Ovary (tissue), 9 donors: ENCODE data around the gene UTS2R. TPM values are rescaled to one million over a fixed set of nuclear protein-coding genes. Genes with fewer than 3 reads are reported as not detected.
"Not testable (repeated sequence)": the region's sequence is repeated elsewhere in the genome, so short reads cannot be mapped to it uniquely, and the experiment has no call there.

Source experiments
- DNase-seq, 5 donors: peaks; one replicate each; pipeline ENCODE4 v3.0.0-alpha.2; 2019 to 2020
- H3K27ac ChIP-seq, 2 donors: fragments of 200-600 bp; one replicate each; pipeline versions ENCODE4 v1.5.1 to v1.8.0; 2019 to 2022
- H3K27me3 ChIP-seq: fragments of 200-600 bp; one replicate; pipeline ENCODE4 v1.8.0; 2022
- H3K36me3 ChIP-seq: fragments of 200-600 bp; sonication (generic); one replicate; pipeline ENCODE4 v1.5.1; 2019
- H3K4me1 ChIP-seq: one replicate; pipeline ENCODE4 v1.8.1; 2013; ENCODE audit warnings: mild to moderate bottlenecking, moderate library complexity; ENCODE audit not compliant: insufficient read depth
- H3K4me3 ChIP-seq: fragments of 200-600 bp; sonication (generic); one replicate; pipeline ENCODE4 v1.5.1; 2017
- H3K9me3 ChIP-seq, 2 donors: fragments of 200-600 bp in 1 of 2; sonication (generic) in 1 of 2; one replicate each; pipeline versions ENCODE4 v1.5.1 to v1.8.1; 2013 to 2019; ENCODE audit warnings: mild to moderate bottlenecking in 1 of 2, moderate library complexity in 1 of 2
- EP300 ChIP-seq: sonication (generic); formaldehyde crosslinking; IDR thresholded peaks from one replicate; pipeline ENCODE4 v1.6.1; 2017; ENCODE audit warnings: antibody characterized with exemption
- POLR2A ChIP-seq: fragments of 450-650 bp; IDR thresholded peaks from one replicate; pipeline ENCODE4 v1.6.1; 2017; ENCODE audit warnings: antibody characterized with exemption, mild to moderate bottlenecking, moderate library complexity
- WGBS, 3 donors: extraction: QIAGEN DNeasy Blood & Tissue Kit in 1 of 3; methylation state at CpG; one replicate each; pipeline versions ENCODE4 v1.1.5 to v1.1.7; 2013 to 2017; 5-methylcytosine and 5-hydroxymethylcytosine counted together
- intact Hi-C, 4 donors: fragments of 100-400 bp; cut with DNase I; formaldehyde crosslinking; loops; one replicate each; pipeline versions ENCODE4 v1.11.0 to v1.15.1; 2022 to 2023
- polyA plus RNA-seq, 2 donors: library from polyadenylated mRNA; stranded (reverse); fragments of 200-250 nt in 1 of 2; fragments of 350-450 nt in 1 of 2; fragmentation: Illumina TruSeq in 1 of 2; extraction: RNeasy Lipid Tissue Mini Kit (QIAGEN cat#74804) in 1 of 2; gene quantifications; one replicate each; pipeline ENCODE4 v1.2.3, GENCODE V29; 2013 to 2014
- total RNA-seq, 7 donors: library from RNA; depleted of rRNA in 2 of 7; stranded (reverse); fragments of >200 nt in 2 of 7; fragmentation: NEBNext Ultra II Directional in 3 of 7; extraction: Animal tissue kit (Norgen Biotek cat#: 25700) in 3 of 7; gene quantifications; one replicate each; pipeline versions ENCODE4 v1.1.0 to v1.2.4, GENCODE V29; 2016 to 2023
- TF ChIP-seq, protein P1 (sequence below), 3 donors: fragments of 450-650 bp in 2 of 3; fragments of 200-600 bp in 1 of 3; IDR thresholded peaks; one replicate each; pipeline versions ENCODE4 v1.5.1 to v1.8.0; 2016 to 2022; ENCODE audit warnings: antibody characterized with exemption in 3 of 3, mild to moderate bottlenecking in 1 of 3
- donor health status: DM: no; HTN: no; CAD: no; lungs with moderate emphysema.
- donor health status: DM: no; HTN: no; CAD: no.
- donor health status: Bipolar disorder and iron deficiency.
- donor health status: DM: yes; HTN: yes; CAD: no.
- donor health status: DM: no; HTN: no; CAD: no.
- donor health status: DM: yes; HTN: yes; CAD: no.

The UTS2R gene
- total and polyA plus RNA-seq, 9 donors: not detected

DNA sequence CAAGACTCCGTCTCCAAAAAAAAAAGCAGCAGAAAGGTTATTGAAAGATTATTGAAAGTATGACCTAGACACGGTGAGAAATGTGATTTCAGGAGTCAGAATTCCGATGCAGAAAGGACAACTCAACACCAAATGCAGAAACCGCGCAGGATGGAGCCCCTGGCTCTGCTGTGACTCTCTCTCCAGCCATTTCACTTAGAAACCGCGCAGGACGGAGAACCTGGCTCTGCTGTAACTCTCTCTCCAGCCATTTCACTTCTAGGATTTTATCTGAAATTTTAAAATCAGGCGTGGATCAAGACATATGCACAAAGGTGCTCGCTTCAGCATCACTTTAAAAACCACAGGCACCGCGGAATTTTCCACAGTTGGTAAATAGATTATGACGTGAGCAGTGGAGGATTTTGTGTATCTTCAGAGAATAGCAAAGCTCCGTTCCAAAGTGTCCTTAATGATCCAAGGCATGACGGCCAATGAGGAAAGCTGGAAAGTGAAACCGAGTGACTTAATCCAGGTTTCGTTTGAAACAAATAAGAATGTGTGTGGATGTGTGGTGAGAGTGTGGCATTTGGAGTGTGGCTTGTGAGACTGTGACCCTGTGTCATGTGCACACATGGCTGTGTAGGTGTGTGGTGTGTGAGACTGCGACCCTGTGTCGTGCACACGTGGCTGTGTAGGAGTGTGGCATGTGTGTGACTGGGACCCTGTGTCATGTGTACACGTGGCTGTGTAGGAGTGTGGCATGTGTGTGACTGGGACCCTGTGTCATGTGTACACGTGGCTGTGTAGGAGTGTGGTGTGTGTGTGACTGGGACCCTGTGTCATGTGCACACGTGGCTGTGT is 9.5 kb downstream of the UTS2R start:
- intact Hi-C loops: no loop called here
- H3K36me3 ChIP-seq: no peaks in the 10 kb centered on the region
- H3K9me3 ChIP-seq: no peaks in the 10 kb centered on the region
- H3K4me1 ChIP-seq: peaks cover 1% of the 10 kb centered on the region
- no peak overlapping the region for H3K27ac ChIP-seq
- H3K4me3 ChIP-seq: no peak overlapping the region
- WGBS, 3 donors: 36 to 55% (median 46%) methylated on average over 23 of the region's 23 CpGs
- DNase-seq: no peak
- TF ChIP-seq, protein P1, sequence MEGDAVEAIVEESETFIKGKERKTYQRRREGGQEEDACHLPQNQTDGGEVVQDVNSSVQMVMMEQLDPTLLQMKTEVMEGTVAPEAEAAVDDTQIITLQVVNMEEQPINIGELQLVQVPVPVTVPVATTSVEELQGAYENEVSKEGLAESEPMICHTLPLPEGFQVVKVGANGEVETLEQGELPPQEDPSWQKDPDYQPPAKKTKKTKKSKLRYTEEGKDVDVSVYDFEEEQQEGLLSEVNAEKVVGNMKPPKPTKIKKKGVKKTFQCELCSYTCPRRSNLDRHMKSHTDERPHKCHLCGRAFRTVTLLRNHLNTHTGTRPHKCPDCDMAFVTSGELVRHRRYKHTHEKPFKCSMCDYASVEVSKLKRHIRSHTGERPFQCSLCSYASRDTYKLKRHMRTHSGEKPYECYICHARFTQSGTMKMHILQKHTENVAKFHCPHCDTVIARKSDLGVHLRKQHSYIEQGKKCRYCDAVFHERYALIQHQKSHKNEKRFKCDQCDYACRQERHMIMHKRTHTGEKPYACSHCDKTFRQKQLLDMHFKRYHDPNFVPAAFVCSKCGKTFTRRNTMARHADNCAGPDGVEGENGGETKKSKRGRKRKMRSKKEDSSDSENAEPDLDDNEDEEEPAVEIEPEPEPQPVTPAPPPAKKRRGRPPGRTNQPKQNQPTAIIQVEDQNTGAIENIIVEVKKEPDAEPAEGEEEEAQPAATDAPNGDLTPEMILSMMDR (IDR thresholded peaks at IDR 0.05): no peak
- TF ChIP-seq POLR2A (no peak), EP300 (no peak)
- no peaks in the 10 kb centered on the region for H3K27me3 ChIP-seq

DNA sequence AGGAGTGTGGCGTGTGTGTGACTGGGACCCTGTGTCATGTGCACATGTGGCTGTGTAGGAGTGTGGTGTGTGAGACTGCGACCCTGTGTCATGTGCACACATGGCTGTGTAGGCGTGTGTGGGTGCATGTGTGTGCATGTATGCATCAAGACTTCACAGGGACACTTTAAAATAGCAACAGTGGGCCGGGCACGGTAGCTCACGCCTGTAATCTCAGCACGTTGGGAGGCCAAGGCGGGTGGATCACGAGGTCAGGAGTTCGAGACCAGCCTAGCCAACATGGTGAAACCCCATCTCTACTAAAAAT is 10.1 kb downstream of the UTS2R start:
- H3K4me1 ChIP-seq, H3K27ac ChIP-seq, DNase-seq, H3K9me3 ChIP-seq, H3K36me3 ChIP-seq, H3K27me3 ChIP-seq, intact Hi-C loops, H3K4me3 ChIP-seq: not testable (repeated sequence)
- WGBS, 3 donors: 56 to 74% (median 57%) methylated on average over 10 of the region's 10 CpGs

DNA sequence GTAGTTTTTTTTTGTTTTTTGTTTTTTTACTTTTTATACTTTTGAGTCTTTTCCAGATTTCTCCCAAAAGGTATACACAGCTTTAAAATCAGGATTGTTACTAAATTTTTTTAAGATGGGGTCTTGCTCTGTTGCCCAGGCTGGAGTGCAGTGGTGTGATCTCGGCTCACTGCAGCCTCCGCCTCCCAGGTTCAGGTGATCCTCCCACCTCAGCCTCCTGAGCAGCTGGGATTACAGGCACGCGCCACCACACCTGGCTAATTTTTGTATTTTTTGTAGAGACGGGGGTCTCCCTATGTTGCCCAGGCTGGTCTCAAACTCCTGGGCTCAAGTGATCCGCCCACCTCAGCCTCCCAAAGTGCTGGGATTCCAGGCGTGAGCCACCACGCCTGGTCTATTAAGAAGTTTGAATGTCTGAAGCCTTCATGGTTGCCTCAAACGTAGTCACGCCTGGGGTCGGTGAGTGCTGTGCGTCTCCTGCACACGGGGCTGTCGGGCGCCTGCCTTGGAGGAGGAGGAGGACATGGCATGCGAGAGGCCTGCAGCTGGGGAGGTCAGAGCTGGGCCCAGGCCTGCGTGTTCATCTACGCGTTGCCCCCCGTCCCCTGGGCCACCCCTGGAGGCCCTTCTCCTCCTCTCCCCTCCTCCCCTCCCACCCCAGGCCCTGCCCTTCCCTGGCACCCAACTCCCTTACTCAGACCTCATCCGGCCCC is 10.8 kb downstream of the UTS2R start:
- not testable (repeated sequence) for H3K36me3 ChIP-seq
- 63 to 74% (median 68%) methylated on average over 21 of the region's 21 CpGs for WGBS, 3 donors

DNA sequence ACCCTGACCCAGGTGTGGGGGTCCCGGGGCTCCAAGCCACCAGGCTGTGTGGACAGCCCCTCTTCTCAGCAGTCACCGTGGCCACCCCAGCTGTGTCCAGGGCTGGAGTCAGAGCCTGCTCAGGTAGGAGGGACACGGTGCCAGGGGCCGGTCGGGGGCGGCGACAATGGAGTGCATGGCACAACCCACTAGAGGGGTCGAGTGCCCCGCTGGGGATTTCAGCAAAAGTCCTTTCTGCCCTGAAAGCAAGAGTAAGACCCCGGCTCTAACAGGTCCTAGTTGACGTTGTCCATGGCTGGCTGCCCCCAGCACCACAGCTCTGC is 11.3 kb downstream of the UTS2R start:
- H3K4me1 ChIP-seq: peaks cover 1% of the 10 kb centered on the region
- 63 to 79% (median 66%) methylated on average over 11 of the region's 11 CpGs for WGBS, 3 donors
- H3K9me3 ChIP-seq: no peaks in the 10 kb centered on the region
- TF ChIP-seq, protein P1 (IDR thresholded peaks at IDR 0.05): no peak
- no peak for TF ChIP-seq EP300
- TF ChIP-seq POLR2A: no peak
- DNase-seq: no peak
- no peak overlapping the region for H3K27ac ChIP-seq
- no peaks in the 10 kb centered on the region for H3K27me3 ChIP-seq
- H3K4me3 ChIP-seq: no peak overlapping the region
- no peaks in the 10 kb centered on the region for H3K36me3 ChIP-seq
- intact Hi-C loops: no loop called here

More for the DNA sequence above, 10.8 kb downstream of the UTS2R start:
- H3K4me1 ChIP-seq, DNase-seq, H3K4me3 ChIP-seq, H3K27ac ChIP-seq, H3K27me3 ChIP-seq, intact Hi-C loops, H3K9me3 ChIP-seq: not testable (repeated sequence)

DNA sequence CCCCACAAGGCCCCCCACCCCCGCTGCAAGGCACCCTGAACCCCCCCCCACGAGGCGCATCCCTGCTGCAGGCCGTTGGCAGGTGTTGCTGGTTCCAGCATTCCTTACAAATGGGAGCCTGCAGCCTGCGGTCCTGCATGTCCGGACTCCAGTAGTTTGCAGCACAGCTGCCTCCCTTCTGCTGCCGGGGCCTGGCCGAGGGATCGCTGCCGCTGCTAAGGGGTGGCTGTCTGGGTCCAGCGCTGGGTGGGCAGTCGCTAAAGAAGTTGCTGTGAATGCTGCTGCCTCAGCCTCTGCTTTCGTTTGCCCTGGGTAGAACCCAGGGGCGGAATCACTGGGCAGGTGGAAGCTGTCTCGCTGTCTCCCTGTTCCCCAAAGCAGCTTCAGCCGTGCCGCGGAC is 11.8 kb downstream of the UTS2R start:
- no peak for TF ChIP-seq EP300
- TF ChIP-seq POLR2A: no peak
- TF ChIP-seq, protein P1 (IDR thresholded peaks at IDR 0.05): no peak
- Histone ChIP-seq H3K27ac (no peak overlapping the region), H3K27me3 (no peaks in the 10 kb centered on the region), H3K4me3 (no peak overlapping the region), H3K9me3 (no peaks in the 10 kb centered on the region), H3K36me3 (no peaks in the 10 kb centered on the region), H3K4me1 (peaks cover 1% of the 10 kb centered on the region)
- WGBS, 3 donors: 12 to 29% (median 13%) methylated on average over 14 to 18 of the region's 18 CpGs
- intact Hi-C loops: no loop called here
- DNase-seq: no peak
